Hematopoietic multipotent progenitor cell (in vitro differentiated cells): ENCODE data around the gene CPHXL2. TPM values are rescaled to one million over a fixed set of nuclear protein-coding genes. Genes with fewer than 3 reads are reported as not detected.

Source experiments
- DNase-seq, 3 donors: peaks; one replicate each; pipeline ENCODE4 v3.0.0-alpha.2; 2011 to 2015; ENCODE audit warnings: low read depth in 2 of 3, low spot score in 2 of 3
- total RNA-seq: library from RNA; depleted of rRNA; stranded (reverse); fragments of >200 nt; gene quantifications from one replicate; pipeline ENCODE4 v1.2.3, GENCODE V29; 2012

Gene CPHXL2
- total RNA-seq, 1 donor = not detected

DNA sequence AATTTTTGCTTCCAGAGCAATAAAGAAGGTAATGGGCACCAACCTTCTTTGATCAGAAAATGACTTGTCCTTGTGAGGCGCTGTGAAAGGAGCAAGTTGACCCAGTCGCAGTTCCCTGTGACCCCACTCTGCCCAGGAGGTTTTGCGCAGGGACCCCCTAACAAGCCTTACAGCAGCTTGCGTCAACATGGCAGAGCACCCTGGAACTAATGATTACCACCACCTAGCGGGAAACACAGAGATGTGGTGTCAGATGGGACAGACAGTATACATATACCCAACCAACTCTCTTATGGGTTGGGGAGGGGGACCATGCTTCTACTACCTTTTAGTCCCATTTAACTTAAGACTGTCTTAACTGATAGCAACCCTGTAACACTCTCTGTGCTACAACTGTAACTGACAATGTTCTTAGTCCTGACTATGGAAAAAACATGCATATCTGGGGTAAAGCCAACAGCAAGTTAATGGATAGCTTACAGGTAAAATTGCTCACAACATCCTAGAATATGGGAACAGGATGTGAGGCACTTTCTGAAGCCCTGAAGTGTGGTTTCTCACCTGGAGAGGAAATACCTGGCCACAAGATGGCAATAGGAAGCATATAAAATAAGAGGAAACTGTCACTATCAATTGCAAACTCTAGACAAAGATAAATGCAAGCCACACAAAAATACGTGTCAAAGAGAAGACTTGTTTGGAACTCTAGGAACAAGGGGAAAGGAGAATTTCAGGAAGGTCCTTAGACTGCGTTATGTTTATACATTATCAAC, 32.4 kb downstream of the CPHXL2 start:
- DNase-seq = no peak

DNA sequence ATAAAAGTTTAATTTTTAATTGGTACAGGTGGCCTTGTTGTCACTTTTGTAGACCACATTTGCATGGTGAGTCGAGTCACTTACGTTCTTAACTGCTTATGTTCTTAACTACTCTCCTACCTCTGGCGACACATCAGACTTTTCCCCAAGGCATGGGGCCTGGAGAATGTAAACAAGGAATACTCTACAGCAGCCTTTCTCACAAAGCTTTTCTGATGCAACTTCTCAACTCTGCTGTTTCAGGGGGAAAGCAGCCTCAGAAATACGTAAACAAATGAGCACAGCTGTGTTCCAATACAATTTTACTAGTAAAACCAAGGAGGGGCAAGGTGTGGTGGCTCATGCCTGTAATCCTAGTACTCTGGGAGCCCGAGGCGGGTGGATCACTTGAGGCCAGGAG, 36.2 kb downstream of the CPHXL2 start:
- DNase-seq = no peak

DNA sequence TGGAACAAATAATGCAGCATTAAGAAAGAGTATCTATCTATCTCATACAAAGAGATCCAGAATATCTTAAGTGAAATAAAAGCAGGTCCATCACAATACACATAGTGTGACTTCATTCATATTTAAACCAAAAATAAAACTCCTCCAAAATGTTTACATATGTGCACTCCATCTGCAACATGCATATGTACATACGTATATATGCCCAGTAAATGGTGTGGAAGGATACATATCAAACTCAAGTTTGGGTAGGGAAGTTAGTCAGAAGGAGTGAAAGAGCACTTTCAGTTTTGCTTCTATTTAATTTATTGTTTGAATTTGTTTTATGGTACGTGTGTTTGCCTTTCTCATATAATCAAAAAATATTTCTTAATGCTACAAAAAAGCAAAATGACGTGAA, 41.8 kb downstream of the CPHXL2 start:
- no peak for DNase-seq

DNA sequence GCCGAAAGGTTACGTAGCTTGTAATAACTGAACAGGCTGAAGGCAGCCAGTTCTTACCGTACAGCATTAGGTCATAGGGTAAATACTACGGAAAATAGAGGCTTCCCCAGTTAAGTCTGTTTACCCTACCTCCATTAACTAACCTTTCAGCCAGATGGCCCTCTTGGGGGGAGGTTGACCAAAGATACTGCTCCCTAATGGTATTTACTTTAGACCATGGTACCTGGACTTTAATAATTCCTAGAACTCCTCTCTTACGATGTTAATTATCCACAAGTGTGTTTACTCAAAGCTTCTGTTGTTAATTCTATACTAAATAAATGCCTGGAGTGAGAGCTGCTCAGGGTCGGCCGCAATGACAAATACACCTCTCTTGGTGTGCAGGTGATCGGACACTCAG, 44.0 kb downstream of the CPHXL2 start:
- DNase-seq = no peak

DNA sequence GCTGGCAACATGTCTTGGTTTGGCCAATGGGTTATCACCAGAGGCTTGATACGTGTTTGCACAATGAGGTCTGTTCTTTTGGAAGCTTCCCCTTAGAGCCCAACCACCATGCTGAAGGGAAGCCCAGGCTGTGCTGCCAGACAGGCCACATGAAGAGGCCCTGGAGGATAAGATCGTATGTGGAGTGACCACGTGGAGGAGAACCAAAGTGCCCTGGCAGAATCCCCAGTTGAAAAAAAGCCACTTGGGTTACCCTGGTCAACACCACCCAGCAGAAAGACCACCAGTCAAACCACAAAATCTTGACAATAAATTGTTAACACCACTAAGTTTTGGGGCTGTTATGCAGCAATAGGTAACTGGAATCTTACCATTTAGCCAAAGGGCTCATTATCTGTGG, 46.8 kb downstream of the CPHXL2 start:
- DNase-seq = no peak

DNA sequence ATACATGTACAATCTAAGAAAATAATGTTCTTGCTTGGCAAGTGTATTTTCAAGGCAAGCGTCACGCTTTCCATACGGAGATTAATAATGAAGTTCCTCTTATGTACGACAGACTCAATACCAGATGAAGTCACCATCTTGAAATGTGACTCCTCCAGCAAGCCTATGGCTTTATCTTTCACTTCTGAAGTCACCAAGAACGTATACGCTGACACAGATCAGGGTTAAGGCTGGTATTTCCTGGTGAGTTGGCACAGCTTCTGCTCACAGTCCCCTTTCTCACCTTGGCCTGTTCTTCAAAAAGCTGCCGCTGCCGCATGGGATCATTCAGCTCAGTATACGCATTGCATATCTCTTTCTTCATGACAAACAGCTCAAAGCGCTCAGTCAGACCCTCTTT, 47.7 kb downstream of the CPHXL2 start:
- DNase-seq = no peak

DNA sequence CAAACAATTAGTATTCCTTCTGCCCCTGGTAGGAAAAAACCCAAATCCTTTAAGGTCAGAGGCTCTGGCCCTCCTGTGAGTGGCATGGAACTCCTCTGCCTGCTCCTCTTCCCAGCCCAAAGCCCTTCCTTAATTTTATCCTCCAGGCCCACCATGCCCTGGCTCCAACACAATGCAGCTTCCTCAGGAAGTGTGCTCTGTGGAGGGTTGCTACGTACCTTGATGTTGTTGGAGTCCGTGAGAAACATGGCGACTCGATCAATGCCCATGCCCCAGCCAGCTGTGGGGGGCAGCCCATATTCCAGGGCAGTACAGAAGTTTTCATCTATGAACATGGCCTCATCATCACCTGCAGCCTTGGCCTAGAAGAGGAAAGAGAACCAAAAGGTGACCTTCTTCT, 48.5 kb downstream of the CPHXL2 start:
- DNase-seq = no peak

DNA sequence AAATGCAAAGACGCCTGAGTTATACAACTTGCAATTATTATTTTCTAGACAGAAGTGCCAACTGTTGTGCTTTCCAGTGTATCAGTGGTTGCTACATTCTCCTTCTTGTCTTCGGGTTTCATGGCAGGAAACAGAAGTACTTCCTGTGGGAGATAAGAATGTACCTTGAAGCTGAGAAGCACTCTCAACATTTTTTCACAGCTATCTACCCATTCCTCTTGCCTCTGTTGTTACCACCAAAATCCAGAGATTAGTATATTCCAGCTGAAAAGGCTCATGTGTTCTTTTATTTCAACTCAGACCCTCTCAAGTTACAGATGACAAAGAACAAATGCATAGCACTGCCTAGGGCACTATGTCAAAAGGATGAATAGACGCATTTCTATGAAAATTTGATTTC, 49.0 kb downstream of the CPHXL2 start:
- peak in 2 of 3 donors; percentile 37 to 75 for DNase-seq

DNA sequence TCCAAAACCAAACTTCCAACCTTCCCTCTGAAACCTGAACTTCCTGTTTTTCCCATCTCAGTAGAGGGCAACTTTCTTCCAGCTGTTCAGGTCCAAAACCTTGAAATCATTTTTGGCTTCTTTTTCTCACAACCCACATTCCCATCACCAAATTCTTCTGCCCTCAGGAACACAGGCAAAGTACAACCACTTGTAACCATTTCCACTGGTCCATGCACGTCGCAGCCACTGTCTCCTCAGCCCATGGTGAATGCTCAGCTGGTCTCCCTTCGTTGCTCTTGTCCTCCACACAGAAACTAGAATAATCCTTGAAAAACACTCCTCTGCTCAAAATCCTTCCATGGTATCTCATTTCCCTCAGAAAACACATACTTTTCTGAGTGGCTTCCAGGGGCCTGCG, 50.0 kb downstream of the CPHXL2 start:
- DNase-seq = no peak

DNA sequence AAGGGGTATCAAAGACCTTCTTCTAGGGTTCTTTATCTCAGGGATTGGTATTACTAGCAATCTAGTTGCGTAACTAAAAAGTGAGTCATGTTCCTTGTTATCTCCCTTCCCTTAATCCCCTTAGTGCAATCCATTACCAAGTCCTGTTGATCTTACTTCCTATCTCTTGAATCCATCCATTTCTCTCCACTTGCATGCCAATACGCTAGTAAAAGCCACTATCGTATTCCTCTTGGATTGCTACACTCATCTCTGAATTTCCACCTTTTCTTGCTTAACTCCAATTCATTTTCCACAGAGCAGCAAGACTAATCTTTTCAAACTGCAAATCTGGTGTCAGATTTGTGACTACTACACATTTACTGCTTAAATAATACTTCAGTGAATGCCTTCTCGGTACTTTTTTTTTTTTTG, 51.9 kb downstream of the CPHXL2 start:
- DNase-seq = no peak

DNA sequence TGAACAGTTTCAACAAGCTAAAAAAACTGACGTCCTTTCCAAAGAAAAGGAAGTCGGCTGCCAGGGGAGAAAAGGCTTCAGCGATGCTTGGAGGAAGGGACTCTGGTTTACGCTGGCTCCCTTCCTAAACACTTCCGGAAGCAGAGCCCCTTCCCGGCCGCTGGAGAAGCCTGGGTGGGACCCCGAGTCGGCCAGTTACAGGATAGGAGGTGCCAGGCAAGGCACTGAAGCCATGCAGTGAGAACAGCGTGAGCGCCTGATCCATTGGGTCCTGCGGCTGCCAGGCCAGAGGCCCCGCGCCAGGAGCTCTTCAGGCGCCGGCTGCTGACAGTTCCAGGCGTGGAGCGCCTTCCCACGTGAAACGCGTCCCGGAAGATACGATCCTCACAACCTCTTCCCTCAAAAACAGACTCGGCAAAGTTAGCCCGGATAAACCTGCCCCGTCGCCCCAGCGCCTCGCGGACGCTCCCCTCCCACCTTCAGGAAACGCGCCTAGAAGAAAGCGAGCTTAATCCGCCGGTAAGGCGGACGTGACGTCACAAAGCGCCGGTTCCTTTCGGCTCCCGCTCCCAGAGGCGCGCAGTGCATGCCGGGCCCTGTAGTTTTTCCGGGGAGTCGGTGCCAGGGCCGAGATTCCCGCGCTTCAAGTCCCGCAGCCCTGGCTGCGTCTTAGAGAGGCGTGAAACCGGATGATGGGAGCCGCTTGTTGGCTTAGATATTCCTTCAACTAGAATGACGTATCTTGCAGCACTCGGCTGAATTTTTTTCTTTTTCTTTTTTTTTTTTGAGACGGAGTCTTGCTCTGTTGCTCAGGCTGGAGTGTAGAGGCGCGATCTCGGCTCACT, 53.8 kb downstream of the CPHXL2 start, which contains the start of gene ADAT1:
TSS of gene ADAT1 (minus strand) at position 521 of the 845 bp plus-strand sequence. CDS start 2,482 bp downstream, outside the sequence.
- peak; percentile 95 to 100 (median 99) for DNase-seq

DNA sequence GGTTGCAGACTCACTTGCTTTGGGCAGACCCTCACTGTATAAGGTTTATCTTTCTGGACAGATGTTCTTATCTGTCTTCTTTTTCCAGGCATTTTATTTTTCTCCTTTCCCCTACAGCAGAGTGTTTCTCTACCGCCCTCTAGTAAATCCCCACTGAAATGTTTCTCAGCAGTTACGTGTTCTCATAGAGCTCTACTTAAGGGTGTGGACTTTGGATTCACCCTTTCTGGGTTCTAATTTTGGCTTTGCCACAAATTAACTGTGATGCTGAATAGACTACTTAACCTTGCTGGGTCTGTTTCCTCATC, 55.7 kb downstream of the CPHXL2 start:
- DNase-seq = peak in 2 of 3 donors; percentile 41 to 65

DNA sequence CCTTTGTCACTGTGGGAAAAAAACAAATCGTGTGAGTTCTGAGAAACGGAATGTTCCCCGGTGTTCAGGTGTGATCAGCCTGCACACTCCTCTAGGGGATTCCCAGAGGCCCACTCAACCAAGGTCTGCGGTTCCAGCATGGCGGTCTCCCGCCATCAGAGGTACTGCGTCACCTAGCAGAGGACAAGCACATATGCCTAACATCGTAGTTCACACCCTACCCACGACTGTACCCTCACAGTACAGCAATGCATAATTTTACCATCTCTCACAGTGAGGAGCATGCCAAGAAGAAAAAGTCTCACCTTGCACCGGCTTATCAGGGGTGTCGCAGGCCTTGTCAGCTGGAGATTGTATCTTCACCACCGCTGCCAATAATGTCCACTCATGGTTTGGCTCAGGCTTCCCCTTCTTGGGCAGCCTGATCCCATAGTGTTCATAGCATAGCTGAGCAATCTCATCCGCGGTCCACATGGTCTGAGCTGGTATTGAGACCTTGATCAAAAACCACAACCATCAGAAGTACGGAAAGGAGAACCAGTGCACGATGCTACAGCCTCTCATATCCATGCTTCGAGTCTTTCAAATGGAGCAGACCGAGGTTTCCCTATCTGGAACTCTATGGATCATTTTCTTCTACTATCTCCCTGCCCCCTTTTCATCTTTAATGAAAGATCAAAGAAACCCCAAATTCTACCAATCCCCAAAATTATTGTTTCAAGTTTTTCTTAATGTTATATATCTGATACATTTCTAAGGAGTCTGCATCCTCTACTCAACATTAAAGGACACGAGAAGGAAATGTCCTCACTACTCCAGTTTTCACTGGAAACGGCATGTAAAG, 56.3 kb downstream of the CPHXL2 start:
- peak in 1 of 3 donors; percentile 35 for DNase-seq

DNA sequence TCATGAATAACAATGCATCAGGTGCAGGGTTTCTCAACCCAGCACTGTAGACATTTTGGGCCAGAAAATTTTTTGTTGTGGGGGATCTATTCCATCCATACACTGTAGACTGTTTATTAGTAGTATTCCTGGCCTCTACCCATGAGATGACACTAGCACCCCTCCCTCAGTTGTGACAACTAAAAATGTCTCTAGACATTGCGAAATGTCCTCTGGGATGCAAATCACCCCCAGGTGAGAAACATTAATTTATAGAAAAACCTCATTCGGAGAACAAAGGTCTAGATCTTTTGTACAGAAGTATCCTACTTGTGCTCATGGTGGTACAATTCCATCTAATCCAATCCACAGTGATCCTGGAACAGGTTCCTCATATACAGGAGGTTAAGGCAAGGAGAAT, 58.0 kb downstream of the CPHXL2 start:
- DNase-seq = no peak

DNA sequence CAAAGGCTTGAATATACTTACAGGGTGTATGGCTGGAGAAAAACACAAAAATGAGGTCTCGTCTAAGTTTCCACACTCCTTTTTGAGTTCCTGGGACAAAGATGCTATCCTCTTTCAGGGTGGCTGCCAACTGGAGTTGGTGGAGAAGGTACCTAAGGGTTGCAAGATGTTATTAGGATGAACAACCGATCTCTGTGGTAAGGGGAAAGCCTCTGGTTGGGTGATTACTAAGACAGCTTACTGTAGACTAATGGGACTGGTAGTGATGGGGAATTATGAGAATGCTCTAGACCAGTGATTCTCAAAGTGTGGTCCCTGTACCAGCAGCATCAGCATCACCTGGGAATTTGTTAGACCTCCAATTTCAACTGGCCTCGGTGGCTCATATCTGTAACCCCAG, 59.7 kb downstream of the CPHXL2 start:
- DNase-seq = no peak

DNA sequence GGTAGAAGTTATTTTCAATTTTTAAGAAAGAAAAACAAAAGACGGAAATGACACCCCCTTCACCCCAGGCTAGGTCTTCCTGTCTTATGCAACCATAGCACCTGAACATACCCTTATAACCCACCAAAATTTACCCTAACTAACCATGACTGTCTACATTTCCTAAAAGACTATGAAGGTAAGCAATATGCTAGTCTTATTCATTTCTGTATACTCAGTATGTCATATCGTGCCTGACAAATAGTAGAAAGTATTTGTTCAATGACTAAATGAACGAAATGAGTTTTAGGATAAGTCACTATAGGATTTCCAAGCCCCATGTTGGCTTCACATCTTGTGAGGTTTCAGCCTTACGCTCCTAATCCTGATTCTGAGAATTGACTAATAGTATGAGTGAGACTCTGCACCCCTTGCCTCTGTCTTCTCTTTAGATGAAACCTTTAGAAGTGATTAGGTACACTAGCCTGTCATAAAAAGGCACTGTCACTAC, 60.2 kb downstream of the CPHXL2 start:
- no peak for DNase-seq

DNA sequence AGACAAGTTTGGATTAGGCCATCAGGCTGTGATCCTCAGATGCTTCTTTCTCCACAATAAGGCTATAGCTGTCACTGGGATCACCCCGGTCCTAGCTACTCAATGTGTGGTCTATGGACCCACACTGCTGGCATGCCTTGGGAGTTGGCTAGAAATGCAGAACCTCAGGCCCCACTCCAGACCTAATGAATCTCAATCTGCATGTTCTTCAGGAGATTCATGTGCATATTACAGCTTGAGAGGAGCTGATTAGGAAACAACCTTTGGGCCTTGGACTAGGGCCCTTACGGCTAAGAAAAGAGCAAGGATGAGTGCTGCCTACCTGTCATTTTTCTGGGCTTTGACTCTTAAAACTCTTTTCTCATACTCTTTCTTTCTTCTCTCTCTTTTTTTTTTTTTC, 61.2 kb downstream of the CPHXL2 start:
- DNase-seq = no peak

DNA sequence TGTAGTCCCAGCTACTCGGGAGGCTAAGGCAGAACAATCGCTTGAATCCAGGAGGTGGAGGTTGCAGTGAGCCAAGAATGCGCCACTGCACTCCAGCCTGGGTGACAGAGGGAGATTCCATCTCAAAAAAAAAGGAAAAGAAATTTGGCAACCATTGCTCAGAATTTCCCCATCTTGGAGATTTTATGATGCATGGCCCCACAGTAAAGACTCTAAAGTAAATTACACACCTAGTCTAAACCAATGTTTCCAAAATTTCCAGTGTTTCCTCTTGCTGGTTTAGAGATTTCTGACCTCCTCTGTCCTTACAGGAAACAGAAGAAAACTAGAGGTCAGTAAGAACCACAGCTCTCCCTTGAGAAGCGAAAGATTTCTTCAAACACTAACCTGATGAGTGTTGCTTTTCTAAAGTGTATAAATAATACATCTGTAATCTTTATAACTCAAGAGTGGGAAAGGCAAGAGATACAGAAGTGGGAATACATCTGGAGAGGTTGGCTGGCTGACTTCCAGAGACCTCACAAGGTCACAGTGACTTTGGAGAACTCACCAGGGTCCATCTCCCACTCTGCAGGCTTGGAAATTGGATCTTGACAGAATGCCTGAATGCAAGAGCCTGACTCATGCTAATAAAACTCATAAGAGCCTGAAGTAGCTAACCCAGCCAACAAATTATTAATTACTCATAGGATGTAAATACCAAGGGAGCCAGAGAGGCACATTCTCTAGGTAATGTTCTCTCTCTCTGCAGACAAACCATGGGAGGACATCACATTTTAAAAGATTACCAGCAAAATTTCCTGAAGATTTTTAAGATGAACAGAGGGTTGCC, 62.5 kb downstream of the CPHXL2 start:
- DNase-seq = no peak
